DND-41 (cell line): Measurements from ENCODE around the gene RELL1.
A peak's percentile ranks its signal among the peaks of the same experiment; 100 is the strongest.

Experiments
- ATAC-seq: fragments of 200-7000 bp; cut with Tn5 transposase; 3 replicates; pipeline ENCODE4 v1.9.1; 2021; ENCODE audit warnings: low read depth; ENCODE audit not compliant: insufficient read depth
- DNase-seq: peaks from one replicate; pipeline ENCODE4 v3.0.0-alpha.2; 2020
- H2AFZ ChIP-seq: 2 replicates; pipeline ENCODE4 v1.6.0; 2012; ENCODE audit warnings: low read depth, low read length
- H3K27ac ChIP-seq: 2 replicates; pipeline ENCODE4 v1.5.1; 2012; ENCODE audit warnings: low read length, inconsistent platforms
- H3K27me3 ChIP-seq: fragments of 200-600 bp; sonication (generic); 2 replicates; pipeline ENCODE4 v1.6.0; 2012; ENCODE audit warnings: low read length, mild to moderate bottlenecking, inconsistent platforms; ENCODE audit not compliant: insufficient read depth, poor library complexity
- H3K36me3 ChIP-seq: 2 replicates; pipeline ENCODE4 v1.5.1; 2012; ENCODE audit warnings: low read length, inconsistent platforms; ENCODE audit not compliant: insufficient read depth
- H3K4me1 ChIP-seq: 2 replicates; pipeline ENCODE4 v1.5.1; 2012; ENCODE audit warnings: mild to moderate bottlenecking, low read length; ENCODE audit not compliant: insufficient read depth
- H3K4me2 ChIP-seq: 2 replicates; pipeline ENCODE4 v1.6.0; 2012; ENCODE audit warnings: mild to moderate bottlenecking, moderate library complexity, low read length, inconsistent platforms; ENCODE audit not compliant: insufficient read depth
- H3K4me3 ChIP-seq, 2 experiments: fragments of 200-600 bp in 1 of 2; shearing (Covaris generic) in 1 of 2; 2 replicates each; pipeline ENCODE4 v1.5.1; 2012 to 2016; ENCODE audit warnings: inconsistent platforms in 2 of 2, low read length in 2 of 2, mild to moderate bottlenecking in 2 of 2, low read depth in 1 of 2, moderate library complexity in 1 of 2
- H3K79me2 ChIP-seq: 2 replicates; pipeline ENCODE4 v1.6.0; 2012; ENCODE audit warnings: low read length, inconsistent platforms; ENCODE audit not compliant: insufficient read depth
- H3K9ac ChIP-seq: 2 replicates; pipeline ENCODE4 v1.6.0; 2012; ENCODE audit warnings: low read depth, mild to moderate bottlenecking, inconsistent platforms, low read length, moderate library complexity
- H3K9me3 ChIP-seq: 2 replicates; pipeline ENCODE4 v1.5.1; 2012; ENCODE audit warnings: low read length, moderate library complexity, mild to moderate bottlenecking, inconsistent platforms; ENCODE audit not compliant: insufficient read depth, severe bottlenecking
- H4K20me1 ChIP-seq: 2 replicates; pipeline ENCODE4 v1.6.0; 2012; ENCODE audit warnings: low read length; ENCODE audit not compliant: insufficient read depth
- EZH2 ChIP-seq: IDR thresholded peaks from 3 replicates; pipeline ENCODE4 v1.6.1; 2012; ENCODE audit warnings: borderline replicate concordance, low read depth, mild to moderate bottlenecking, moderate library complexity, low read length, inconsistent platforms; ENCODE audit not compliant: severe bottlenecking
- TF ChIP-seq, protein P1 (sequence below): IDR thresholded peaks from 2 replicates; pipeline ENCODE4 v1.5.1; 2012; ENCODE audit warnings: borderline replicate concordance, low read length, moderate library complexity, mild to moderate bottlenecking; ENCODE audit not compliant: poor library complexity, severe bottlenecking; ENCODE audit errors: extremely low read depth

RELL1 gene, protein sequence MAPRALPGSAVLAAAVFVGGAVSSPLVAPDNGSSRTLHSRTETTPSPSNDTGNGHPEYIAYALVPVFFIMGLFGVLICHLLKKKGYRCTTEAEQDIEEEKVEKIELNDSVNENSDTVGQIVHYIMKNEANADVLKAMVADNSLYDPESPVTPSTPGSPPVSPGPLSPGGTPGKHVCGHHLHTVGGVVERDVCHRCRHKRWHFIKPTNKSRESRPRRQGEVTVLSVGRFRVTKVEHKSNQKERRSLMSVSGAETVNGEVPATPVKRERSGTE

DNA sequence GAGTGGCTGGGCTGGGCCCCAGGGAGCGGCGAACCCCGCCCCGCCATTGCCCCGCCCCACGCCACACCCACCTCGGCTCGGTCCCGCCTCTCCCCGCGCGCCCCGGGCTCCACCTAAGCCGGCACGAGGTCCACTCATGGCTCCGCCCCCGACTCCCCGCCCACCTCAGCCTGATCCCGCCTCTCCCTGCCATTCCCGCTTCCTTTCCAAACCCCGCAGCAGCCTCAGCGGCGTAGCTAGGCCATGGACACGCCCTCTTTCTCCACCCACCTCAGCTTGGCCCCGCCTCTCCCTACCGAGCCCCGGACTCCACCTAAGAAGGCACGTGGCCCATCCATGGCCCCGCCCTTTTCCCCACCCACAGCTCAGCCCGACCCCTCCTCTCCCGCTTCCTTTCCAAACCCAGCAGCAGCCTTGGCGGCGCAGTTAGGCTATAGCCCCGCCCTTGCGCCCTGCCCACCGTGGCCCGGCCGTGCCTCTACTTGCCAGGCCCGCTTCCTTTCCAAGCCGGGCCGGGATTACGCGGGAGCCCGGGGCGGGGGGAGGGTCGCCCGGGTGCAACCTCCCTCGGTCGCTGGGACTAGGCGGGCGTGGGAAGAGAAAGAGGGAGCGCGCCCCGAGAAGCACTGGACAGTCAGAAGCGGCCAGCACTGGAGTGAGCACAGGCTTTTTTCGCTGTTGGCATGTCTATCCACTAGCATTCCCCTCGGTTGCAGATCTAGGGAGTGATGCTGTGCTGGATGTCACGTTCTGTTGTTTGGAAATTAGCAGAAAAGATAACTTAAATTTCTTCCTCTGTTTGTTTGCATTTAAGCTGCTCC, at the start of gene RELL1:
Gene RELL1, minus strand, starts transcription at position 4 of the 821 bp plus-strand sequence. CDS start 89 bp downstream, outside the sequence.
- TF ChIP-seq, protein P1, sequence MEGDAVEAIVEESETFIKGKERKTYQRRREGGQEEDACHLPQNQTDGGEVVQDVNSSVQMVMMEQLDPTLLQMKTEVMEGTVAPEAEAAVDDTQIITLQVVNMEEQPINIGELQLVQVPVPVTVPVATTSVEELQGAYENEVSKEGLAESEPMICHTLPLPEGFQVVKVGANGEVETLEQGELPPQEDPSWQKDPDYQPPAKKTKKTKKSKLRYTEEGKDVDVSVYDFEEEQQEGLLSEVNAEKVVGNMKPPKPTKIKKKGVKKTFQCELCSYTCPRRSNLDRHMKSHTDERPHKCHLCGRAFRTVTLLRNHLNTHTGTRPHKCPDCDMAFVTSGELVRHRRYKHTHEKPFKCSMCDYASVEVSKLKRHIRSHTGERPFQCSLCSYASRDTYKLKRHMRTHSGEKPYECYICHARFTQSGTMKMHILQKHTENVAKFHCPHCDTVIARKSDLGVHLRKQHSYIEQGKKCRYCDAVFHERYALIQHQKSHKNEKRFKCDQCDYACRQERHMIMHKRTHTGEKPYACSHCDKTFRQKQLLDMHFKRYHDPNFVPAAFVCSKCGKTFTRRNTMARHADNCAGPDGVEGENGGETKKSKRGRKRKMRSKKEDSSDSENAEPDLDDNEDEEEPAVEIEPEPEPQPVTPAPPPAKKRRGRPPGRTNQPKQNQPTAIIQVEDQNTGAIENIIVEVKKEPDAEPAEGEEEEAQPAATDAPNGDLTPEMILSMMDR, result no peak
- TF ChIP-seq EZH2, result no peak
- peak; percentile 85 for ATAC-seq

DNA sequence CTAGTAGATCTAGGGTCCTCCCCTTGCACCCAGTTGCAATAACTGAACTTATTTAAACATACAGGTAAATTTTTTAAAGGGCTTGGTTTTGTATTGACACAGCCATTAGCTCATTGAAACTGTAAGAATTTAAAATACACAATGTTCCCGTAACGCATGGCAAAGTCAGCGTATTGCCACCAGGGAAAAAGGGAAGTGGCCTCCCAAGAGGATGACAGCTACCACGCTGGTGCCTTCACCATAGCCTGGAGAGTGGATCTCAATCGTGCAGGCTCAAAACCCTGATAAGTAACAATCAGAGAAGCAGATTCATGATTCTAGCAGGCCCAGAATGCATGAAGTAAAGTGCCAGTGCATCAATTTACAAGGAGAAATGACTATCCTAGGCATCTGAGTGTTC, 49.4 kb upstream of the RELL1 start:
- no peaks in the 10 kb centered on the region for H4K20me1 ChIP-seq
- H3K79me2 ChIP-seq, result no peaks in the 10 kb centered on the region
- TF ChIP-seq, protein P1, result no peak
- no peak for TF ChIP-seq EZH2
- H3K4me1 ChIP-seq, result no peaks in the 10 kb centered on the region
- no peak for DNase-seq
- H3K9ac ChIP-seq, result no peak overlapping the region
- no peak overlapping the region for H2AFZ ChIP-seq
- H3K36me3 ChIP-seq, result no peaks in the 10 kb centered on the region
- no peak overlapping the region for H3K4me2 ChIP-seq
- no peaks in the 10 kb centered on the region for H3K27me3 ChIP-seq
- H3K9me3 ChIP-seq, result no peaks in the 10 kb centered on the region
- no peak for ATAC-seq
- no peak overlapping the region for H3K27ac ChIP-seq
- no peak overlapping the region for H3K4me3 ChIP-seq

More for the DNA sequence above, at the start of gene RELL1:
- H2AFZ ChIP-seq, result peak within 1 kb of the TSS; percentile 91
- H3K4me1 ChIP-seq, result peaks cover 24% of the 10 kb centered on the region
- H3K9me3 ChIP-seq, result no peaks in the 10 kb centered on the region
- peak within 1 kb of the TSS; percentile 91 for H3K9ac ChIP-seq
- peaks cover 11% of the 10 kb centered on the region; the same call in 1 of the 2 replicates for H4K20me1 ChIP-seq
- peak within 1 kb of the TSS; percentile 80 for H3K27ac ChIP-seq
- peaks cover 36% of the 10 kb centered on the region for H3K79me2 ChIP-seq
- H3K4me3 ChIP-seq, result peak within 1 kb of the TSS; percentile 68 to 82
- peak; percentile 100 for DNase-seq
- peak within 1 kb of the TSS; percentile 79 for H3K4me2 ChIP-seq
- H3K36me3 ChIP-seq, result no peaks in the 10 kb centered on the region
- no peaks in the 10 kb centered on the region for H3K27me3 ChIP-seq

DNA sequence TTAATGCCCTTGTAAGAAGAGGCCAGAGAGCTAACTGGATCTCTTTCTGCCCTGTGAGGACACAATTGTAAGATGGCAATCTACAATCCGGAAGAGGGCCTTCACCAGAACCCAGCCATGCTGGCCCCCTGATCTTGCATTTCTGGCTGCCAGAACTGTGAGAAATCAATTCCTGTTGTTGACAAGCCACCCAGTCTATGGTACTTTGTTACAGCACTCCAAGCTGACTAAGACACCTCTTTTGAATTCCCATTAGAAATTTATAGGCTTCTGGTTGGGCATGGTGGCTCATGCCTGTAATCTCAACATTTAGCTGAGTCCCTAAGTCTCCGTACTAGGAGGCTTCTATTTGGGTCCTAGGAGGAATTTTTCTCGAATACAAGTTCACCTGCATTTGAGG, 48.8 kb upstream of the RELL1 start:
- Histone ChIP-seq H3K4me3 (no peak overlapping the region), H3K9me3 (no peaks in the 10 kb centered on the region), H3K4me2 (no peak overlapping the region), H3K27ac (no peak overlapping the region), H3K4me1 (no peaks in the 10 kb centered on the region), H2AFZ (no peak overlapping the region), H3K36me3 (no peaks in the 10 kb centered on the region), H3K79me2 (no peaks in the 10 kb centered on the region), H3K9ac (no peak overlapping the region), H4K20me1 (no peaks in the 10 kb centered on the region), H3K27me3 (no peaks in the 10 kb centered on the region)
- no peak for ATAC-seq
- TF ChIP-seq EZH2, result no peak
- TF ChIP-seq, protein P1, result no peak
- DNase-seq, result no peak
